Adrenal gland (tissue), 12 donors: ENCODE results near the gene SH3BP2. TPM values are rescaled to one million over a fixed set of nuclear protein-coding genes. Genes with fewer than 3 reads are reported as not detected.

Experiments used
- DNase-seq, 7 donors: peaks; one replicate each; pipeline ENCODE4 v3.0.0-alpha.2; 2019 to 2020
- H3K27ac ChIP-seq, 5 donors: fragments of 200-600 bp; sonication (generic) in 4 of 5; 1 replicate in 3 of 5; 2 replicates in 2 of 5; pipeline versions ENCODE4 v1.5.1 to v1.8.0; 2016 to 2020; ENCODE audit warnings: mild to moderate bottlenecking in 1 of 5
- H3K27me3 ChIP-seq: fragments of 200-600 bp; 2 replicates; pipeline ENCODE4 v1.8.0; 2021
- H3K36me3 ChIP-seq, 2 donors: fragments of 200-600 bp; replicated peaks in 1 of 2; 1 replicate in 1 of 2; 2 replicates in 1 of 2; pipeline versions ENCODE4 v1.5.1 to v1.8.0; 2018 to 2022
- H3K4me1 ChIP-seq, 2 donors: fragments of 200-600 bp; replicated peaks in 1 of 2; 1 replicate in 1 of 2; 2 replicates in 1 of 2; pipeline versions ENCODE4 v1.5.1 to v1.8.0; 2018 to 2021
- H3K4me3 ChIP-seq, 4 donors: fragments of 200-600 bp; sonication (generic) in 3 of 4; one replicate each; pipeline ENCODE4 v1.5.1; 2016 to 2018
- H3K9me3 ChIP-seq, 3 donors: fragments of 200-600 bp; sonication (generic) in 1 of 3; replicated peaks in 1 of 3; 1 replicate in 2 of 3; 2 replicates in 1 of 3; pipeline versions ENCODE4 v1.5.1 to v1.8.0; 2016 to 2021
- CTCF ChIP-seq, 6 experiments: fragments of 450-650 bp in 4 of 6; fragments of 200-600 bp in 2 of 6; sonication (generic) in 1 of 6; IDR thresholded peaks; 1 replicate in 5 of 6; 2 replicates in 1 of 6; pipeline versions ENCODE4 v1.5.1 to v1.8.0; 2016 to 2021; ENCODE audit warnings: antibody characterized with exemption in 6 of 6, mild to moderate bottlenecking in 2 of 6, moderate library complexity in 1 of 6
- POLR2A ChIP-seq, 2 donors: fragments of 450-650 bp; IDR thresholded peaks; one replicate each; pipeline ENCODE4 v1.6.1; 2017; ENCODE audit warnings: antibody characterized with exemption in 2 of 2, mild to moderate bottlenecking in 2 of 2, moderate library complexity in 1 of 2
- WGBS, 4 donors: extraction: QIAGEN DNeasy Blood & Tissue Kit in 2 of 4; methylation state at CpG; one replicate each; pipeline versions ENCODE4 v1.1.5 to v1.1.7; 2013 to 2017; 5-methylcytosine and 5-hydroxymethylcytosine counted together
- intact Hi-C, 2 donors: fragments of 100-400 bp; cut with DNase I; formaldehyde crosslinking; loops; one replicate each; pipeline versions ENCODE4 v1.14.1 to v1.15.0; 2022 to 2023
- polyA plus RNA-seq, 3 donors: library from polyadenylated mRNA; stranded (reverse); fragments of 200-250 nt in 2 of 3; fragments of 350-450 nt in 1 of 3; fragmentation: Illumina TruSeq in 1 of 3; extraction: RNeasy Lipid Tissue Mini Kit (QIAGEN cat#74804) in 1 of 3; gene quantifications; one replicate each; pipeline ENCODE4 v1.2.3, GENCODE V29; 2013 to 2014
- total RNA-seq, 9 donors: library from RNA; depleted of rRNA in 4 of 9; stranded (reverse); fragments of >200 nt in 4 of 9; fragments of 120-200 nt in 1 of 9; fragmentation: NEBNext Ultra II Directional in 1 of 9; extraction: Animal tissue kit (Norgen Biotek cat#: 25700) in 1 of 9; gene quantifications; one replicate each; pipeline versions ENCODE4 v1.1.0 to v1.2.4, GENCODE V29; 2013 to 2023
- donor health status: healthy with polysubstance abuse.
- donor health status: Bipolar disorder and iron deficiency.
- donor health status: DM: yes; HTN: yes; CAD: no.
- donor health status: DM: no; HTN: no; CAD: no.
- donor health status: DM: no; HTN: no; CAD: no.
- donor health status: DM: yes; HTN: yes; CAD: no.

The SH3BP2 gene
- total and polyA plus RNA-seq, 12 donors, result 7.7 to 160 (median 36.3) TPM

DNA sequence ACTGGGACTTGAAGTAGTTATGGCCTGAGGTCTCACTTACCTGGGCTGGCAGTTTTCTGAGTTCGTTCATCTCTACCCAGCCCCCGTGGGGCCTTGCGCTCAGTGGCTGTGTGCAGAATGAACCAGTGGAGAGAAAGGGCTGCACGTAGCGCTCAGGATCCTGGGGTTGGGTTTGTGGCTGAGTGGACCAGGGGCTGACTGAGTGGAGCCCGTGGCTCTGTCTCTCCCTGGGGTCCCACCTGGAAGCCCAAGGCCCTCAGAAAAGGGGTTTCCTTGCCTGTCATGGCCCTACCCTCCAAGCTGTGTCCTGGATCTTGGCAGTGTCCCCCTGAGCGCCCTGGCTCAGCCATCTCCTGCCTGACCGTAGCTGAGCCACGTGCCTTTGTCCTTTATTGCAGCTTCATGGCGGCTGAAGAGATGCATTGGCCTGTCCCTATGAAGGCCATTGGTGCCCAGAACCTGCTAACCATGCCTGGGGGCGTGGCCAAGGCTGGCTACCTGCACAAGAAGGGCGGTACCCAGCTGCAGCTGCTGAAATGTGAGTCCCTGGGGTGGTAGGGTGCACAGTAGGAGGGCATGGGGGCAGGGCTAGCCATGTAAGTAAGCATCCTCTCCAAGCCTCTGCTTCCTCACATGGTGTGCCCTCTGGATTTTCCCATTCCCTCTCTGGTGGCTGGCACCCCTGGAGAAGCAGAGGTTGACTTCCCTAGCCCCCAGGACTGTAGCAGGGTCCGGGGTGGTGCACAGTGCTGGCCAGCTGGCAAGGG is 27.5 kb downstream of the SH3BP2 start:
- intact Hi-C loops, result no loop called here
- Histone ChIP-seq H3K27me3 (no peaks in the 10 kb centered on the region), H3K27ac (no peak overlapping the region), H3K9me3 (peaks cover 0 to 6% (median 0%) of the 10 kb centered on the region in 3 donors), H3K36me3 (peaks cover 0 to 31% of the 10 kb centered on the region in 2 donors), H3K4me1 (peaks cover 5 to 19% of the 10 kb centered on the region in 2 donors), H3K4me3 (no peak overlapping the region)
- TF ChIP-seq POLR2A (IDR thresholded peaks at IDR 0.05) (no peak), CTCF (IDR thresholded peaks at IDR 0.05) (no peak)
- DNase-seq, result no peak
- WGBS, 4 donors, result 87 to 94% (median 92%) methylated on average over 8 to 13 of the region's 13 CpGs

DNA sequence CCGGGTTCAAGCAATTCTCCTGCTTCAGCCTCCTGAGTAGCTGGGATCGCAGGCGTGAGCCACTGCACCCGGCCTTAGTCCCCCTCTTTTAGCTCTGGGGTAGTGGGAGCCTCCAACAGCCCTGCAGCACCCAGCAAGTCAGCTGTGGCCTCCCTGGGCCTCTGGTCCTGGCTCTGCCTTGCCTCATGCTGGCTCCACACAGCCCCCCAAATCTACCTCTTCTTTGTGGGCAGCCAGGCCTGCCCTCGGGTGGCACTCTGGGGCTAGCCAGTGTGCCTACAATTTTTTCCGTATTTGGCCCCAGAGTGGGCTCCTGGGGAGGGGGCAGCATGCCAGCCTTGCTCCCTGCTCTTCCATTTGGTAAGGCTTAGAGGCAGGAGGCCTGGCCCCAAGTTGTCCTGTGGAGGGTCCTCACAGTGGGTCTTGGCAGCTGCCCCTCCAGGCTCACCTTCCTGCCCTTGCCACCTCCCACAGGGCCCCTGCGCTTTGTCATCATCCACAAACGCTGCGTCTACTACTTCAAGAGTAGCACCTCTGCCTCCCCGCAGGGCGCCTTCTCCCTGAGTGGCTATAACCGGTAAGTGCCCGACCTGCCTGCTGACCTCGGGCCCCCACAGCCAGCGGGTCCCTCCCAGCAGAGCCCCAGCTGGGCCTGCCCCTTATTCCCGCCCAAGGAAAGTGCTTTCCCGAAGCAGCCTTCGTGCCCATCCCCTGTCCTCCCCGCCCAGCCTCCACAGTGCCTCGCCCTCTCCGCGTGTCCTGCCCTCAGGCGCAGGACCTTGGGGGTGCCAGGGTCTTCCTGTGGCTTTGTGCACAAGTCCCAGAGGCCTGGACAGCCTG is 29.8 kb downstream of the SH3BP2 start:
- Histone ChIP-seq H3K4me1 (peaks cover 3 to 9% of the 10 kb centered on the region in 2 donors), H3K9me3 (no peaks in the 10 kb centered on the region), H3K27me3 (no peaks in the 10 kb centered on the region), H3K36me3 (peaks cover 0 to 46% of the 10 kb centered on the region in 2 donors), H3K4me3 (no peak overlapping the region), H3K27ac (no peak overlapping the region)
- intact Hi-C loops, result no loop called here
- no peak for DNase-seq
- WGBS, 4 donors, result 92 to 96% (median 94%) methylated on average over 13 to 23 of the region's 23 CpGs
- TF ChIP-seq POLR2A (IDR thresholded peaks at IDR 0.05), result no peak
- TF ChIP-seq CTCF (IDR thresholded peaks at IDR 0.05), result no peak

DNA sequence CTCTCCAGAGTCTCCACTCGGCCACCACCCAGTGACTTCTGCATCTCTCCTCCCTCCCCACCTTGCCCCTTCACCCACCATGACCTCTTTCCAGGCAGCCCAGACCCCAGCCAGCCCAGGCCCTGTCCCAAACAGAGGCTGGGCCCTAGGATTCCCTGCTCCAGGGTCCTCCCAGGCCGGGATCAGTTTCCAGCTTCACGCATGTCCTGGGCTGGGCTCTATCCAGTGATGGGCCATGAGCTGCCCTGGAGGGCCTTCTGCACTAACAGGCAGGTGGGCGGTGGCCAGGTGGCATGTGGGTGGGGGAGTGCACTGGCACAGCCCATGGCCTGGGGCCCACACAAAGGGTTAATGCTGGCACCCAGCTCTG is 30.4 kb downstream of the SH3BP2 start:
- DNase-seq, result no peak
- TF ChIP-seq POLR2A (IDR thresholded peaks at IDR 0.05) (no peak), CTCF (IDR thresholded peaks at IDR 0.05) (no peak)
- Histone ChIP-seq H3K27ac (no peak overlapping the region), H3K4me3 (no peak overlapping the region), H3K27me3 (no peaks in the 10 kb centered on the region), H3K9me3 (no peaks in the 10 kb centered on the region), H3K36me3 (peaks cover 0 to 48% of the 10 kb centered on the region in 2 donors), H3K4me1 (peaks cover 0 to 7% of the 10 kb centered on the region in 2 donors)
- 83 to 100% (median 90%) methylated on average over 1 to 4 of the region's 4 CpGs for WGBS, 4 donors
- intact Hi-C loops, result no loop called here

DNA sequence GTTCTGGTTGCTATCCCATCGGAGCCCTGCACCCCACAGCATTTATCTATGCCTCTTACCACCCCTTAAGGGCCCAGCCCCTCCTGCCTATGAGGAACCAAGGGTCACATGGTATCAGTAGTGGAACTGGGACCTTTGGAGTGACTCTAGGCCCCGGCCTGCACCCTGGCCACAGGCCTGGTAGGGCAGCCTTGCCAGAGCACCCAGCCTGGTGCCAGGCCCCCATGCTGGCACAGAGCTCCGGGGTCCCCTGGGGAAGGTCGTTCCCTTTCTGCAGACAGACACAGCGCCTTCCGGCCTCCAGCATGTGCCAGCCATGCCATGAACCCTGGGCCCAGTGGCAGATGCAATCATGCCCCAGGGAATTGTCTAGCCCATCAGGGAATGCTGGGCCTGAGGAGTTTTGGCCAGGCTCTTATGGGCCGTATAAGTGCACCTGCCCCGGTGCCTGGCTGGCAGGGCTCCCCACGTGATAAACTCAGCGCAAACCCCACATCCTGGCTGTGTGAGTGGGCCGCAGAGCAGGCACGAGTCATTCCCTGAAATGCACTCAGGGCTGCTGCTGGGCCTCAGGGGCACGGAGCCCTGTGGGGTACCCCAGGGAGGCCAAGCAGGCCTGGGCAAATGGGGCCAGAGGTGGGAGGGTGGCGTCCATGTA is 30.9 kb downstream of the SH3BP2 start:
- Histone ChIP-seq H3K27me3 (no peaks in the 10 kb centered on the region), H3K4me3 (no peak overlapping the region), H3K9me3 (no peaks in the 10 kb centered on the region), H3K4me1 (peaks cover 0 to 1% of the 10 kb centered on the region in 2 donors), H3K27ac (no peak overlapping the region), H3K36me3 (peaks cover 0 to 48% of the 10 kb centered on the region in 2 donors)
- DNase-seq, result no peak
- intact Hi-C loops, result no loop called here
- 83 to 96% (median 89%) methylated on average over 7 to 14 of the region's 14 CpGs for WGBS, 4 donors
- TF ChIP-seq POLR2A (IDR thresholded peaks at IDR 0.05), result no peak
